ENCODE data around the gene SORCS2.

DNA sequence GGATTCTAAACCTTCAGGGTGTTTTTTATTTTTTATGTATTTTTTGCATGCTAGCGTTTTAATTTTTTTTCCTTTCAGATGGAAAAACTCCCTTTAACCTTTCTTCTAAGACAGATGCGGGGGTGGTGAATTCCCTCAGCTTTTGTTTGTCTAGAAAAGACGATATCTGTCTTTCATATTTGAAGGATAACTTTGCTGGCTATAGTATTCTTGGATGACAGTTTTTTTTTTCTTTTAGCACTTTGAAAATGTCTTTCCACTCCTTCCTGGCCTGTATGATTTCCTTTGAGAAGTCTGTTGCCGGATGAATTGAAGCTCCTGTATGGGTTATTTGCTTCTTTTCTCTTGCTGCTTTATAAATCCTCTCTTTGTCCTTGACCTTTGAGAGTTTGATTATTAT, 215.8 kb downstream of the SORCS2 start:
- TF ChIP-seq CTCF (IDR thresholded peaks at IDR 0.05; ENCODE audit: low read depth, low read length) (no peak), EZH2phosphoT487 (IDR thresholded peaks at IDR 0.05; ENCODE audit: low read depth) (no peak)
